Uterus (tissue), 4 donors: ENCODE data around the gene CFTR. TPM values are rescaled to one million over a fixed set of nuclear protein-coding genes. Genes with fewer than 3 reads are reported as not detected.

Experiments
- DNase-seq, 2 donors: peaks; one replicate each; pipeline ENCODE4 v3.0.0-alpha.2; 2019 to 2020
- H3K27ac ChIP-seq, 2 donors: fragments of 200-600 bp; sonication (generic); 1 replicate in 1 of 2; 2 replicates in 1 of 2; pipeline ENCODE4 v1.5.1; 2016 to 2018
- H3K27me3 ChIP-seq, 2 donors: fragments of 200-600 bp; sonication (generic); one replicate each; pipeline ENCODE4 v1.5.1; 2018 to 2019; ENCODE audit warnings: control low read depth in 1 of 2
- H3K36me3 ChIP-seq, 2 donors: fragments of 200-600 bp; sonication (generic); one replicate each; pipeline ENCODE4 v1.5.1; 2019; ENCODE audit warnings: control low read depth in 1 of 2
- H3K4me1 ChIP-seq, 2 donors: fragments of 200-600 bp; sonication (generic); one replicate each; pipeline ENCODE4 v1.5.1; 2018 to 2019; ENCODE audit warnings: control low read depth in 1 of 2
- H3K4me3 ChIP-seq, 2 donors: fragments of 200-600 bp; sonication (generic); 1 replicate in 1 of 2; 2 replicates in 1 of 2; pipeline ENCODE4 v1.5.1; 2018 to 2019; ENCODE audit warnings: mild to moderate bottlenecking in 1 of 2
- H3K9me3 ChIP-seq, 2 donors: fragments of 200-600 bp; sonication (generic); one replicate each; pipeline ENCODE4 v1.5.1; 2019; ENCODE audit warnings: control low read depth in 1 of 2
- POLR2A ChIP-seq, 2 donors: fragments of 450-650 bp; IDR thresholded peaks; one replicate each; pipeline ENCODE4 v1.6.1; 2016; ENCODE audit warnings: antibody characterized with exemption in 2 of 2, mild to moderate bottlenecking in 1 of 2, moderate library complexity in 1 of 2
- intact Hi-C: fragments of 100-400 bp; cut with DNase I; formaldehyde crosslinking; loops from one replicate; pipeline ENCODE4 v1.15.1; 2023; ENCODE audit warnings: low total_unique reads
- total RNA-seq, 4 donors: library from RNA; depleted of rRNA in 3 of 4; stranded (reverse); fragments of >200 nt in 3 of 4; gene quantifications; one replicate each; pipeline versions ENCODE4 v1.1.0 to v1.2.4, GENCODE V29; 2014 to 2023
- TF ChIP-seq, protein P1 (sequence below), 4 experiments: fragments of 200-600 bp in 2 of 4; fragments of 450-650 bp in 2 of 4; sonication (generic) in 2 of 4; IDR thresholded peaks; one replicate each; pipeline ENCODE4 v1.5.1; 2016 to 2019; ENCODE audit warnings: antibody characterized with exemption in 4 of 4, mild to moderate bottlenecking in 2 of 4, moderate library complexity in 1 of 4
- donor health status: DM: yes; HTN: yes; CAD: no.

The CFTR gene
- total RNA-seq, 4 donors from 2014 or later, result under 0.01 to 11.6 (median under 0.01) TPM; not detected in 1

DNA sequence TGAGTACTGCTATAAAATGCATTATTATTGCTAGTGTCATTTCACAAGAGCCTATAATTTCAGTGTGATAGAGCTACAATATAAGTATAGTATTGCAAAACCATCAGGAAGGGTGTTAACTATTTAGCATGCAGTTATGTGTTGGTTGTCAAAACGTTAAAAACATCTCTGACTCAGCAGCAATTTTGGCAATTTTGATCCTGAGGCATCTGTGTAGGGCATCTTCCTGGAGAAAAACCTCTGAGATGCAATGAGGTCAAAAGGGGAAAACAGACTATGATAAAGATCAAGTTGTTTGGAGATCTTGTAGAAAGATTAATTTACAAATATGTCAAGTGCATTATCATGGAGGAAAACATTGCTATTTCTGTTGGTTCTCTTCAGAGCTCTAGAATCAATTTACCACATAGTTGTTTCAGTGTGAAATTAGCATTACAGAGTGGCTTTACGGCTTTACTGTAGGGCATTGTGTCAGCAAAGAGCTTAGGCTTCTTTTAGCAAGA lies 5.3 kb downstream of the CFTR start:
- Histone ChIP-seq H3K9me3 (no peaks in the 10 kb centered on the region), H3K27me3 (peaks cover 0 to 22% of the 10 kb centered on the region in 2 donors), H3K4me3 (no peak overlapping the region), H3K27ac (no peak overlapping the region), H3K36me3 (no peaks in the 10 kb centered on the region), H3K4me1 (no peaks in the 10 kb centered on the region)
- DNase-seq, result no peak
- TF ChIP-seq POLR2A (IDR thresholded peaks at IDR 0.05), result no peak
- TF ChIP-seq, protein P1, sequence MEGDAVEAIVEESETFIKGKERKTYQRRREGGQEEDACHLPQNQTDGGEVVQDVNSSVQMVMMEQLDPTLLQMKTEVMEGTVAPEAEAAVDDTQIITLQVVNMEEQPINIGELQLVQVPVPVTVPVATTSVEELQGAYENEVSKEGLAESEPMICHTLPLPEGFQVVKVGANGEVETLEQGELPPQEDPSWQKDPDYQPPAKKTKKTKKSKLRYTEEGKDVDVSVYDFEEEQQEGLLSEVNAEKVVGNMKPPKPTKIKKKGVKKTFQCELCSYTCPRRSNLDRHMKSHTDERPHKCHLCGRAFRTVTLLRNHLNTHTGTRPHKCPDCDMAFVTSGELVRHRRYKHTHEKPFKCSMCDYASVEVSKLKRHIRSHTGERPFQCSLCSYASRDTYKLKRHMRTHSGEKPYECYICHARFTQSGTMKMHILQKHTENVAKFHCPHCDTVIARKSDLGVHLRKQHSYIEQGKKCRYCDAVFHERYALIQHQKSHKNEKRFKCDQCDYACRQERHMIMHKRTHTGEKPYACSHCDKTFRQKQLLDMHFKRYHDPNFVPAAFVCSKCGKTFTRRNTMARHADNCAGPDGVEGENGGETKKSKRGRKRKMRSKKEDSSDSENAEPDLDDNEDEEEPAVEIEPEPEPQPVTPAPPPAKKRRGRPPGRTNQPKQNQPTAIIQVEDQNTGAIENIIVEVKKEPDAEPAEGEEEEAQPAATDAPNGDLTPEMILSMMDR (IDR thresholded peaks at IDR 0.05), result no peak
- intact Hi-C loops, result no loop called here

DNA sequence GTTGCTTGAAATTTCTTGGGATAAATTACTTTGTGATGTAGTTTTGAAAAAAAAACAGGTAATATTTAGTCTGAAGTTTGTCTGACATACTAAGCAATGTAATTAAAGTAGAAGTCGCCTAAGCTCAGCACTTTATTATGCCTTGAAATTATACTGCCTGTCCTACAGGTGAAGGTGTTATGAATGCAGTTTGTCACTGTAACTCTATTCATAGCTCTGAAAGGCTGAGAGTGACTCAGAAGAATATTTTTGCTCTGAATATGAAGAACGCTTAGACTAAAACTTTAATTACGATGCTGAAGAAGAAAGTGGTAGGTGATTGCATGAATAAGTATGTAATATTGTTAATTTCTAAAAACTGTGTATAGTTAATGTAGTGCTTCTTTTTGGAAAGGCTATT lies 9.2 kb downstream of the CFTR start:
- intact Hi-C loops, result no loop called here
- Histone ChIP-seq H3K4me1 (no peaks in the 10 kb centered on the region), H3K27me3 (peaks cover 0 to 1% of the 10 kb centered on the region in 2 donors), H3K9me3 (no peaks in the 10 kb centered on the region), H3K27ac (no peak overlapping the region), H3K36me3 (no peaks in the 10 kb centered on the region), H3K4me3 (no peak overlapping the region)
- no peak for TF ChIP-seq POLR2A (IDR thresholded peaks at IDR 0.05)
- TF ChIP-seq, protein P1 (IDR thresholded peaks at IDR 0.05), result no peak
- DNase-seq, result no peak

GRCh38 chr7:117489430-117489829 lies 9.6 kb downstream of the CFTR start:
- intact Hi-C loops, result no loop called here
- TF ChIP-seq, protein P1 (IDR thresholded peaks at IDR 0.05), result no peak
- no peak for TF ChIP-seq POLR2A (IDR thresholded peaks at IDR 0.05)
- DNase-seq, result no peak
- no peak overlapping the region for H3K4me3 ChIP-seq
- no peaks in the 10 kb centered on the region for H3K36me3 ChIP-seq
- H3K27ac ChIP-seq, result no peak overlapping the region
- no peaks in the 10 kb centered on the region for H3K4me1 ChIP-seq
- H3K9me3 ChIP-seq, result no peaks in the 10 kb centered on the region
- H3K27me3 ChIP-seq, result no peaks in the 10 kb centered on the region

- H3K4me3 ChIP-seq, result no peak overlapping the region
- no peaks in the 10 kb centered on the region for H3K4me1 ChIP-seq
- no peak overlapping the region for H3K27ac ChIP-seq
- no peak for TF ChIP-seq POLR2A (IDR thresholded peaks at IDR 0.05)
- TF ChIP-seq, protein P1 (IDR thresholded peaks at IDR 0.05), result no peak
- H3K9me3 ChIP-seq, result no peaks in the 10 kb centered on the region
- intact Hi-C loops, result no loop called here
- H3K36me3 ChIP-seq, result no peaks in the 10 kb centered on the region
- H3K27me3 ChIP-seq, result no peaks in the 10 kb centered on the region
- no peak for DNase-seq
Observed at GRCh38 chr7:117489911-117490310, 10.1 kb downstream of the CFTR start.

DNA sequence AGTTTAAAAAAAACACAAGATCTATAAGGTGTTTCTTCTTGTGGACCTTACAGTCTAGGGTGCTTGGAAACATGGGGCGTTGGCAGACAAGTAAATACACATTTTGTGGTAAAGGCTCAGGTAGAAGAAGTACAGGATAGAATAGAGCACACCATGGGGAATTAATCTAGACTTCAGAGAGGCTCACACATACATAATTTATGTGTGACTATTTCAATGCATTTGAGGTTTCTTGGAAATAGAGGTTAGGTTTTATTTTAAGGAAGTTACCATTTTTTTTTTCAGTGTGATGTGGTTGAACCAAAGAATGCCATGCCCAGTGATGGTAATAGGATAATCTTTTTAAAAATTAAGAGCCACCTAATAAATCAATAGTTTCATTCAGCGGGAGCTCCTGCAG lies 12.8 kb downstream of the CFTR start:
- DNase-seq, result no peak
- intact Hi-C loops, result no loop called here
- no peaks in the 10 kb centered on the region for H3K4me1 ChIP-seq

More for the DNA sequence above, 12.8 kb downstream of the CFTR start:
- Histone ChIP-seq H3K27me3 (no peaks in the 10 kb centered on the region), H3K27ac (no peak overlapping the region), H3K9me3 (no peaks in the 10 kb centered on the region), H3K4me3 (no peak overlapping the region), H3K36me3 (no peaks in the 10 kb centered on the region)
- no peak for TF ChIP-seq POLR2A (IDR thresholded peaks at IDR 0.05)
- TF ChIP-seq, protein P1 (IDR thresholded peaks at IDR 0.05), result no peak
